PC-9 (cell line): Measurements from ENCODE around the gene BTAF1. TPM values are rescaled to one million over a fixed set of nuclear protein-coding genes. Genes with fewer than 3 reads are reported as not detected.
A peak's percentile ranks its signal among the peaks of the same experiment; 100 is the strongest.

Source experiments
- BruUV-seq: library from RNA; stranded (reverse); fragments of 400-500 nt; replicated peaks from 2 replicates; lab custom pipeline; 2021; lab: Mats Ljungman, UMichigan
- CTCF ChIA-PET: fragments of 300-600 bp; sonication (Branson Sonifier 250); formaldehyde crosslinking; loops from one replicate; lab custom pipeline; 2022; ENCODE audit warnings: antibody characterized with exemption; lab: Charles Lee
- POLR2A ChIA-PET: fragments of 300-600 bp; sonication (Branson Sonifier 250); formaldehyde crosslinking; loops from one replicate; lab custom pipeline; 2022; ENCODE audit warnings: antibody characterized with exemption; ENCODE audit not compliant: unreplicated experiment; lab: Charles Lee
- DNase-seq, 2 experiments: peaks; one replicate each; pipeline versions ENCODE4 v3.0.0 to v3.0.0-alpha.2; 2015 to 2022; ENCODE audit warnings: mixed read lengths in 1 of 2
- H2AFZ ChIP-seq: fragments of 200-600 bp; sonication (generic); 2 replicates; pipeline ENCODE4 v1.8.1; 2017; ENCODE audit warnings: antibody characterized with exemption
- H3F3A ChIP-seq: fragments of 200-600 bp; sonication (generic); 2 replicates; pipeline ENCODE4 v1.8.1; 2017; ENCODE audit warnings: antibody characterized with exemption, mild to moderate bottlenecking, low read depth; ENCODE audit not compliant: insufficient read depth
- H3K27ac ChIP-seq: fragments of 200-600 bp; sonication (generic); 2 replicates; pipeline ENCODE4 v1.6.1; 2016; ENCODE audit warnings: mixed run types
- H3K27me3 ChIP-seq: fragments of 200-600 bp; sonication (generic); 2 replicates; pipeline ENCODE4 v1.6.1; 2016; ENCODE audit warnings: low read depth, mixed run types; ENCODE audit not compliant: insufficient read depth
- H3K36me3 ChIP-seq: fragments of 200-600 bp; sonication (generic); 2 replicates; pipeline ENCODE4 v1.6.1; 2016; ENCODE audit warnings: low read depth, mixed run types
- H3K4me1 ChIP-seq: fragments of 200-600 bp; sonication (generic); replicated peaks from 2 replicates; pipeline ENCODE4 v1.6.1; 2016; ENCODE audit warnings: mixed run types; ENCODE audit not compliant: insufficient read depth
- H3K4me2 ChIP-seq: fragments of 200-600 bp; sonication (generic); 2 replicates; pipeline ENCODE4 v1.6.1; 2017; ENCODE audit warnings: mixed run types
- H3K4me3 ChIP-seq: fragments of 200-600 bp; sonication (generic); 2 replicates; pipeline ENCODE4 v1.6.1; 2016; ENCODE audit warnings: mixed run types
- H3K79me2 ChIP-seq: fragments of 200-600 bp; sonication (generic); 2 replicates; pipeline ENCODE4 v1.6.1; 2017; ENCODE audit warnings: low read depth, mixed run types
- H3K9me2 ChIP-seq: fragments of 200-600 bp; sonication (generic); 2 replicates; pipeline ENCODE4 v1.8.1; 2017; ENCODE audit warnings: mild to moderate bottlenecking; ENCODE audit not compliant: insufficient read depth
- H3K9me3 ChIP-seq: fragments of 200-600 bp; sonication (generic); 2 replicates; pipeline ENCODE4 v1.8.1; 2016; ENCODE audit warnings: low read depth; ENCODE audit not compliant: insufficient read depth
- H4K20me1 ChIP-seq: fragments of 200-600 bp; sonication (generic); 2 replicates; pipeline ENCODE4 v1.8.1; 2017; ENCODE audit not compliant: insufficient read depth
- CTCF ChIP-seq: fragments of 200-600 bp; sonication (generic); conservative IDR thresholded peaks from 2 replicates; pipeline ENCODE4 v1.6.1; 2017; ENCODE audit warnings: mixed run types, antibody characterized with exemption, mild to moderate bottlenecking, moderate library complexity
- EZH2 ChIP-seq: fragments of 200-600 bp; sonication (generic); IDR thresholded peaks from 2 replicates; pipeline ENCODE4 v1.8.0; 2017; ENCODE audit warnings: antibody characterized with exemption, low read depth
- intact Hi-C: fragments of 100-400 bp; cut with micrococcal nuclease; formaldehyde crosslinking; loops from one replicate; pipeline ENCODE4 v1.10.0; 2022; ENCODE audit not compliant: unreplicated experiment
- total RNA-seq: library from RNA; stranded (reverse); gene quantifications from 2 replicates; pipeline ENCODE4 v1.2.3, GENCODE V29; 2021

BTAF1 gene
- total RNA-seq, 1 experiment from 2014 or later: 19.0 TPM

- H4K20me1 ChIP-seq: no peaks in the 10 kb centered on the region
- no peaks in the 10 kb centered on the region for H3K27me3 ChIP-seq
- intact Hi-C loops: no loop called here
Measured at GRCh38 chr10:92009445-92009844, 85.9 kb downstream of the BTAF1 start.

GRCh38 chr10:92010047-92010735 is 86.6 kb downstream of the BTAF1 start:
- TF ChIP-seq EZH2 (no peak), CTCF (no peak)
- Histone ChIP-seq H3K4me3 (no peak overlapping the region), H3F3A (no peaks in the 10 kb centered on the region; the same call in 1 of the 2 replicates), H3K9me2 (no peaks in the 10 kb centered on the region), H3K27me3 (no peaks in the 10 kb centered on the region), H3K9me3 (no peaks in the 10 kb centered on the region), H3K4me2 (no peak overlapping the region), H3K36me3 (0 out of 2 replicates have a peak, but pooled peaks cover 8% of the 10 kb centered on the region), H3K4me1 (no peaks in the 10 kb centered on the region; the same call in 1 of the 2 replicates), H2AFZ (no peak overlapping the region), H3K27ac (no peak overlapping the region; the same call in 1 of the 2 replicates), H4K20me1 (no peaks in the 10 kb centered on the region), H3K79me2 (no peaks in the 10 kb centered on the region)
- ChIA-PET POLR2A (interaction anchor here (0.6 kb wide), 1 partner anchor 43 kb away, joined by 7 read pairs; no protein-coding TSS in a partner anchor), CTCF (interaction anchor here (0.6 kb wide), 1 partner anchor 566 kb away, joined by 4 read pairs; no protein-coding TSS in a partner anchor)
- intact Hi-C loops: no loop called here
- DNase-seq: no peak
- no TSS peak for BruUV-seq

More at GRCh38 chr10:92009445-92009844, 85.9 kb downstream of the BTAF1 start:
- H3F3A ChIP-seq: no peaks in the 10 kb centered on the region; the same call in 1 of the 2 replicates
- H3K4me2 ChIP-seq: no peak overlapping the region
- no peaks in the 10 kb centered on the region for H3K9me2 ChIP-seq
- H3K79me2 ChIP-seq: no peaks in the 10 kb centered on the region
- H3K27ac ChIP-seq: no peak overlapping the region
- POLR2A ChIA-PET: interaction anchor here (0.6 kb wide), 1 partner anchor 43 kb away, joined by 7 read pairs; no protein-coding TSS in a partner anchor
- H3K4me3 ChIP-seq: no peak overlapping the region
- H3K4me1 ChIP-seq: no peaks in the 10 kb centered on the region; the same call in 1 of the 2 replicates
- DNase-seq: no peak
- no peak overlapping the region for H2AFZ ChIP-seq
- CTCF ChIA-PET: interaction anchor here (0.6 kb wide), 1 partner anchor 567 kb away, joined by 4 read pairs; no protein-coding TSS in a partner anchor
- no TSS peak for BruUV-seq
- H3K36me3 ChIP-seq: 0 out of 2 replicates have a peak, but pooled peaks cover 8% of the 10 kb centered on the region
- TF ChIP-seq EZH2: no peak
- no peak for TF ChIP-seq CTCF
- no peaks in the 10 kb centered on the region for H3K9me3 ChIP-seq

- no peak overlapping the region for H3K4me2 ChIP-seq
- no peaks in the 10 kb centered on the region for H3K79me2 ChIP-seq
- DNase-seq: peak in 1 of 2 experiments; percentile 71
- H3K27me3 ChIP-seq: no peaks in the 10 kb centered on the region
- H3K27ac ChIP-seq: 0 out of 2 replicates have a peak overlapping the region, but pooled peaks have one; percentile 24
- H4K20me1 ChIP-seq: no peaks in the 10 kb centered on the region
- H3K4me3 ChIP-seq: no peak overlapping the region
- TF ChIP-seq CTCF: no peak
- TF ChIP-seq EZH2: no peak
- BruUV-seq: no TSS peak
- ChIA-PET CTCF (no interaction called here), POLR2A (no interaction called here)
- intact Hi-C loops: no loop called here
- no peaks in the 10 kb centered on the region; the same call in 1 of the 2 replicates for H3F3A ChIP-seq
- no peaks in the 10 kb centered on the region for H3K9me2 ChIP-seq
- no peaks in the 10 kb centered on the region; the same call in 1 of the 2 replicates for H3K4me1 ChIP-seq
- H3K9me3 ChIP-seq: no peaks in the 10 kb centered on the region
- no peak overlapping the region for H2AFZ ChIP-seq
- H3K36me3 ChIP-seq: 0 out of 2 replicates have a peak, but pooled peaks cover 14% of the 10 kb centered on the region
Measured at GRCh38 chr10:92011560-92012214, 88.1 kb downstream of the BTAF1 start.
